CD4-positive, alpha-beta T cell treated with Interleukin-6 for 4 hours (primary cell): ENCODE results near the gene NUP155.
"Not testable (repeated sequence)": the region's sequence is repeated elsewhere in the genome, so short reads cannot be mapped to it uniquely, and the experiment has no call there.

ENCODE experiments used
- DNase-seq: peaks from one replicate; pipeline ENCODE4 v3.0.0-alpha.2; 2020; ENCODE audit warnings: mixed read lengths

NUP155 gene

DNA sequence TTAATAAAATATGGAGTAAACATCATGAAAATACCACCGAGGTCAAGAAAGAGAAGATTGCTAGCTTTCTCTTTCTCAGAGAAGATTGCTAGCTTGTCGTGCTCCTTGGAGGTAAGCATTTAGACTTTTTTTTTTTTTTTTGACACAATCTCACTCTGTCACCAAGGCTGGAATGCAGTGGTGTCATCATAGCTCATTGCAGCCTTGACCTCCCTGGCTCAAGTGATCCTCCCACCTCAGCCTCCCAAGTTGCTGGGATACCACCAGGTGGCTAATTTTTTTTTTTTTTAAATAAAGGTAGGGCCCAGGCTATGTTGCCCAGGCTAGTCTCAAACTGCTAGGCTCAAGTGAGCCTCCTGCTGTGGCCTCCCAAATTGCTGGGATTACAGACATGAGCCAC is 95.4 kb downstream of the NUP155 start:
- DNase-seq, result no peak

- DNase-seq, result no peak
Measured at GRCh38 chr5:37272511-37272910, 98.4 kb downstream of the NUP155 start.

- not testable (repeated sequence) for DNase-seq
Measured at GRCh38 chr5:37268100-37268499, 102.8 kb downstream of the NUP155 start.

GRCh38 chr5:37255774-37256358 is 115.0 kb downstream of the NUP155 start:
- no peak for DNase-seq

- no peak for DNase-seq
Measured at GRCh38 chr5:37254581-37254980, 116.3 kb downstream of the NUP155 start.

GRCh38 chr5:37251665-37252064 is 119.2 kb downstream of the NUP155 start:
- DNase-seq, result no peak

DNA sequence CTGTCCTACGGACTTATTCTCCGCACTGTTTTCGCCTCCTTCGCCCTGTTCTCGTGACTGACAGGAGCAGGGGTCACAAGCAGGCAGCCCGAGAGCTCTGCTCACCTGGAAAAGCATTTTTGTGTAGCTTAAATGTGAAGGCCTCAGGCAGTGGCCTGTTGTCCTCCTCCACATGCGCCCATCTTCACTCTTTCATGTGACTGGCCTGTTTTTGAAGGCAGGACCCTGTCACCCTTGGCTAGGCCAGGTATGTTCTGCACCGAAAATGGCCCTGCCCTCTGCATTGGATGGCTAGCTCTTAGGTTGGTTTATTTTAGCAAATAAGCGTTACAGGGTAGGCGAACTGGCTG is 121.1 kb downstream of the NUP155 start:
- no peak for DNase-seq

DNA sequence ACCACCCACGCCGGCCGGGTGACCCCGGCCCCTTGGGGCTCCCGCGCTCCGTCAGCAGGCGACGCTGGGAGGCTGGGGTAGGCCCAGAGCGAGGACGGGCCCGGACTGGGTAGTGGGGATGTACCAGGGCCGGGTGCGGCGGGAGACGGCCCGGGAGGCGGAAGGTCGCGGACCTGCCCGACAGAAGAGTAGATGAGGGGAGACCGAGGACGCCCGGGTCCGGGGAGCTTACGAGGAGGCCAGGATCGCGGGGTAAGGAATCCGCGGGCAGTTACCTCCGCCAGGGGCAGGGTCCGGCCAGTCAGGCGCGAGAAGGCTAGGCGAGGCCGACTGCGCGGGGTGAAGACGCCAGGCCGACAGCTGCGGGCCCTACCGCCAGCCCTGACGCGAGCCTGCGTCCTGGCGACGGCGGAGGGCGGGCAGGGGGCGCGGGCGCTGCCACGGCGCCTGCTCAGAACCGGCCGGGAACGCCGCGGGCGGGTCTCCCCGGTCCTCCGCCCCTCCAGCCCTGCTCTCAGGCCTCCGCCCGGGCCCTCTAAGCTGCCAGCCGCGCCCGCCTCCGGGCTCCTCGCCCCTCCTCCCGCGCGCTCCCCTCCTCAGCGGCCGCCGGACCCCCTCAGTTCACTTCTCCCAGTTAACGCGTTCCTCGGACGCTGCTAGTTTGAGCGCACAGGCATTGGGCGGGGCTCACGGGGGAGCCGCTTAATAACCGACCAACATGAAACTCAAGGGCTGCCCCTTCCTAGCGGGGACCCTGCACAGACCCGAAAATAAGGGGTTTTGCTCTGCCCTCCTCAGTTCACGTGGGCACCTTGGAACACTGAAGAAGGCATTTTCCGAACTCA is 121.7 kb downstream of the NUP155 start, which contains the start of gene CPLANE1:
Gene CPLANE1 (minus strand): TSS at position 407 of the 845 bp plus-strand sequence. CDS start 1,678 bp downstream, outside the sequence.
- peak; percentile 73 for DNase-seq

DNA sequence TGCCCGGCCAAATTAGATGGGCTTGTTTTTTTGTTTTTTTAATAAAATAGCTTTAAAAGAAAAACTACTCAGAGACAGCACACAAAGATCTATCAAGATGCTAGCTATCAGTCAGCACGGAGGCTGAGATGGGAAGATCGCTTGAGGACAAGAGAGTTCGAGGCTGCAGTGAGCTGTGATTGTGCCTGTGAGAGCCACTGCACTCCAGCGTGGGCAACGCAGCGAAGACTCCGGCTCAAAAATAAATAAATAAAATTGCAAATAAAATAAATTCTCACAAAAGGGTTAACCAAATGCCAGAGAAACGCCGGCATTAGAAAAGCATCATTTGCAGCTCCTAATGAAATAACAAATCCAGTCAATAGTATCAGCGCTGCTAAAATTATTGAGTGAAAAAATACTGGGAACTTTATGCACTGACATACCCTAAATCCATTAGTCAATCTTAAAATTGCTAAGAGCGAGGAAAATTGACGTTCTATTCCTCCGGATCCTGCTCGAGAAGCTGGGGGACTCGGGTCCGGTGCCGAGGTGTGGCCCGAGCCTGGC is 122.4 kb downstream of the NUP155 start:
- DNase-seq, result no peak

DNA sequence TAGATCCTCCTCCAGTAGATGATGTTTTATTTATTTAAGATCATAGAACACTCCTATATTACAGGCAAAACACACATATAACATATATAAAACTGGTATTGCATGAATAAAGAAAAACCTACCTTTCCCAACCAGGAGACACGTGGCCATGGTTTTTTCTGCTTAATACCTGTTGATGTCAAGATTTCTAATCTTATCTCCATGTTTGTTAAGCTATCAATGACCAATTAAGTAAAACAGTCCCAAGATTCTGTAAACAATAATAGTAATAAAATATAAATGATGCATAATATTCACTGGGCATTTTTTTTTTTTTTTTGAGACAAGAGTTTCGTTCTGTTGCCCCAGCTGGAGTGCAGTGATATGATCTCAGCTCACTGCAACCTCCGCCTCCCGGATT is 123.4 kb downstream of the NUP155 start:
- no peak for DNase-seq

GRCh38 chr5:37247036-37247435 is 123.9 kb downstream of the NUP155 start:
- no peak for DNase-seq
